ENCODE results near the gene HDAC9.

The HDAC9 gene

GRCh38 chr7:18828994-18829857 lies 333.7 kb downstream of the HDAC9 start:
- TF ChIP-seq CTCF (IDR thresholded peaks at IDR 0.05; ENCODE audit: low read depth, low read length), result no peak
- H3K4me3 ChIP-seq (ENCODE audit: low read depth, low read length), result no peak overlapping the region

- no peak for TF ChIP-seq CTCF (IDR thresholded peaks at IDR 0.05; ENCODE audit: low read depth, low read length)
- H3K4me3 ChIP-seq (ENCODE audit: low read depth, low read length), result no peak overlapping the region
These were observed 334.3 kb downstream of the HDAC9 start for GRCh38 chr7:18829858-18830285.

- TF ChIP-seq CTCF (IDR thresholded peaks at IDR 0.05; ENCODE audit: low read depth, low read length), result no peak
- no peak overlapping the region for H3K4me3 ChIP-seq (ENCODE audit: low read depth, low read length)
These were observed 335.9 kb downstream of the HDAC9 start for GRCh38 chr7:18831419-18831818.

- TF ChIP-seq CTCF (IDR thresholded peaks at IDR 0.05; ENCODE audit: low read depth, low read length), result no peak
- no peak overlapping the region for H3K4me3 ChIP-seq (ENCODE audit: low read depth, low read length)
These were observed 336.4 kb downstream of the HDAC9 start for GRCh38 chr7:18831943-18832342.

GRCh38 chr7:18834577-18834976 lies 339.0 kb downstream of the HDAC9 start:
- H3K4me3 ChIP-seq (ENCODE audit: low read depth, low read length), result no peak overlapping the region
- no peak for TF ChIP-seq CTCF (IDR thresholded peaks at IDR 0.05; ENCODE audit: low read depth, low read length)

GRCh38 chr7:18835001-18835690 lies 339.6 kb downstream of the HDAC9 start:
- no peak overlapping the region for H3K4me3 ChIP-seq (ENCODE audit: low read depth, low read length)
- TF ChIP-seq CTCF (IDR thresholded peaks at IDR 0.05; ENCODE audit: low read depth, low read length), result no peak

GRCh38 chr7:18843979-18844378 lies 348.4 kb downstream of the HDAC9 start:
- TF ChIP-seq CTCF (IDR thresholded peaks at IDR 0.05; ENCODE audit: low read depth, low read length), result no peak
- no peak overlapping the region for H3K4me3 ChIP-seq (ENCODE audit: low read depth, low read length)
